Dedifferentiated amniotic fluid mesenchymal stem cell (primary cell): ENCODE data around the gene TRAF7.
"Not testable (repeated sequence)": the region's sequence is repeated elsewhere in the genome, so short reads cannot be mapped to it uniquely, and the experiment has no call there.

Experiments used
- DNase-seq: peaks from one replicate; pipeline ENCODE4 v3.0.0-alpha.2; 2016; ENCODE audit errors: extremely low spot score

Gene TRAF7

GRCh38 chr16:2155091-2155950, at the start of gene TRAF7:
Gene TRAF7, plus strand, starts transcription at chr16:2155782. Its CDS starts 8,139 bp downstream, at chr16:2163921.
- DNase-seq: peak; percentile 100

DNA sequence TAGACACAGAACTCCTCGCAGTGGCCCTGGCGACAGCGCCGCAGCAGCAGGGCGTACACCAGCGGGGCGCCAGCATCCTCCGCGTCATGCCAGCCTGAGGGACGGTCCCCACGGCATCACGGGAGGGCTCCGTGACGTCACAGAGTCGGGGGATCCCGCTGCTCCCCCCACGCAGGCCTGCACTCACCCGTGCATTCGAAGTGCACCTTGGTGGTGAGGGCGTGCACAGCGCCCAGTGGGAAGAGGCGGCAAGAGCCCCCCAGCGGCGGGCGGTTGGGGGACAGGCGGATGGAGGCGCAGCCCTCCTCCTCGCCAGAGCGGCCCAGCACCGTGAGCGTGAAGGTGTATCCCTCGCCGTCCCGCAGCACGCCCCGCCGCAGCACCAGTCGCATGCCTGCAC, 49.4 kb upstream of the TRAF7 start:
- not testable (repeated sequence) for DNase-seq

GRCh38 chr16:2107121-2107790, 48.3 kb upstream of the TRAF7 start:
- not testable (repeated sequence) for DNase-seq

DNA sequence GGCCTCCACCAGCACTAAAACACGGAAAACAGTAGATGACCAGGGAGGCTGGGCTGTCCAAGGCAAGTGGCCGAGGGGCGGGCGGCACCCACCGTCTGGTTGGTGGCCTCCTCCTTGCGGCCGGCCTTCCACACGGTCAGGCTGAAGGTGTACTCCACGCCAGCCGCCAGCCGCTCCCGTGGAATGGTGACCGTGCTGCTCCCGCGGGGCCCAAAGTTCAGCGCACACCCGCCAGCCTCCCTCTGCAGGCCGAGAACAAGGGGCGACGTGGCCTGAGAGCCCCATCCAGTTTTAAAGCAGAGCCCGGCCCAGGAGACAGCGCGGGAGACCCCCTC, 47.8 kb upstream of the TRAF7 start:
- DNase-seq: not testable (repeated sequence)

GRCh38 chr16:2108446-2109270, 46.9 kb upstream of the TRAF7 start:
- not testable (repeated sequence) for DNase-seq

DNA sequence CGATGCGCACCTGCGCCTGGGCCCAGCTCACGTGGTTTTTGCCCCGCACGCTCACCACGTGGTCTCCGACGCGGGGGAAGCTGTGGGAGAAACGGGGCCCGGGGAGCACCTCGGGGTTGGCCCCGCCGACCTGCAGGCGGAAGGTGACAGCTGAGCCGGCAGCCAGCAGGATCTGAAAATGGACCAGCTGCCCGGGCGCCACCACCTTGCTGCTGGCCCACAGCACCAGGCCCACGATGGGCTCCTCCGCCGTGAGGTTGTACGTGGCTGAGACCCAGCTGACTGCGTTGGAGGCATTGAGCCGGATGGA, 46.4 kb upstream of the TRAF7 start:
- not testable (repeated sequence) for DNase-seq

DNA sequence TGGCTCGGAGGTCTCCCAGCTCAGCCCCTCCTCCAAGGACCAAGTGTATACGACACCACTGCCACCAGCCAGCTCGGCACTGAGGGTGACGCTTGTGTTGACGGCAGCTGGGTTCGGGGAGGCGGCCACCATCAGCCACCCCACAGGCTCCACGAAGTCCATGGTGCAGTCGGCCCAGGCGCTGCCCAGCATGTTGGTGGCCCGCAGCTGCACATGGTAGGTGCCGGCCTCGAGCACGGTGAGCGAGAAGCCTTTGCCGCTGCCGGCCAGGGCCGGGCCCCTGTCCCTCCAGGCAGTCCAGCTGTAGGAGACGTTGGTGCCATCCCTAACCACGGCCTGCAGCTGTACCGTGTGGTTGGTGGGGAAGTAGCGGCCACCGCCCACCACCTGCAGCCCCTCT, 45.7 kb upstream of the TRAF7 start:
- DNase-seq: not testable (repeated sequence)

DNA sequence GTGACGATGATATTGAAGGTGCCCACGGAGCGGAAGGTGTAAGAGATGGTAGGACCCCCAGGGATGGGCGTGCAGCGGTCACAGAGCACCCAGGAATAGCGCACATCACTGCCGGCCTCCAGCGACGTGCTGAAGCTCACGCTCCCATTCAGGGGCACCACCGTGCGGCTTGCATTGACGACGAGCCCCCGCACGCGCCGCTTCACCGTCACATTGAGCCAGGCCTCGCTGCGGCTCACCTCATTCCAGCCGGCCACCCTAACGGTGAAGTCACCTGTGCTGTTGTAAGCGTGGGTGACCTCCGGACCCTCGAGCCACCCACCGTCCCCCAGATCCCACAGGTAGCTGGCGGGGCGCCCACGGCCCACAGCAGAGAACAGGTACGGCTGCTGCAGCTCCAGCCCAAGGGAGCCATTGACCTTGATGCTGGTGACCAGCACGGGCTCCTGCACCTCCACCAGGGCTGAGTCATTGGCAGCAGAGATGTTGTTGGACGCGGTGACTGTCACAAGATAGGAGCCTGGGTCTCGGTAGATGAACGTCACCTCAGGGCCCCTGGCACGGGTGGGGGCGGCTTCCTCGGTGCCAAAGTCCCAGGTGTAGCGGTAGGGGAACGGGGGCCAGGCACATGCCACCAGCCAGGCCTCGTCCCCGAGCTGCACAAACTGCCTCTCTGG, 45.1 kb upstream of the TRAF7 start:
- DNase-seq: not testable (repeated sequence)

- not testable (repeated sequence) for DNase-seq
These were observed 44.6 kb upstream of the TRAF7 start for GRCh38 chr16:2111009-2111353.

DNA sequence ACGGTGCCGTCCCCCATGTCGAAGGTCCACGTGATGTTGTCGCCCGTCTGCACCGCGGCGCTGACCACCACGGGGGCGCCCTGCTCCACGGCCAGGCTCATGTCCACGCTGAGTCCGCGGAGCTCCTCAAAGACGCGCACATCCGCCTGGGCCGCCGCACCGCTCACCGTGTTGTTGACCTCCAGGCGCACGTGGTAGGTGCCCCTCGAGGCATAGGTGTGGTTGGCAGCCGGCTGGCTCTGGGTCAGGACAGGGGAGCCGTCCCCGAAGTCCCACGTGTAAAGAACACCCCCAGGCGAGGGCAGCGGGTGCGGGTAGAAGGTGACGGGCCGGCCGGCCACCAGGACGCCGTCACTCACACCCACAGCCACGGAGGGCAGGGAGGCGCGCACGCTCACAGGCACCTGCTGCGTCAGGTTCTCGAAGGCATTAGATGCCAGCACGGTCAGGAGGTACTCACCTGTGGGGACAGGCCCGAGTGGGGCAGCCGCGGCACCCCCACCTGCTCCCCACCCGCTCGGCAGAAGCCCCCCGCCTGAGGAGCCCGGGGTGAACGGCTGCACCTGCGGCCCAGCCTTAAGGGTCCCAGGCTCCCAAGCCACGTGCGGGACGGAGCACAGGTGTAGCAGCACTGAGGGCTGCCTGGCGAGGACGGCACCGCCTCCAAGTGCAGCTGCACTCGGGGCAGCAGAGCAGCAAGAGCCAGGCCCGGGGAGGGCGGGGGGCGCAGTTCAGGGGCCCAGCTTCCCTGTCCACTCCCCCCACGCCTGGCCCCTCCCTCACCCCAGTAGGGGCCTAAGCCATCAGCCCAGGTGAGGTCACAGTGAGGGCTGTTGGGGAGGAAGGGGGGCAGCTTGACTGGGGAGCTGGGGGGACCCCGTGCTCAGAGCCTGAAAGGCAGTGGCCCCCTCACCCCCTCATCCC, 43.9 kb upstream of the TRAF7 start:
- DNase-seq: not testable (repeated sequence)

DNA sequence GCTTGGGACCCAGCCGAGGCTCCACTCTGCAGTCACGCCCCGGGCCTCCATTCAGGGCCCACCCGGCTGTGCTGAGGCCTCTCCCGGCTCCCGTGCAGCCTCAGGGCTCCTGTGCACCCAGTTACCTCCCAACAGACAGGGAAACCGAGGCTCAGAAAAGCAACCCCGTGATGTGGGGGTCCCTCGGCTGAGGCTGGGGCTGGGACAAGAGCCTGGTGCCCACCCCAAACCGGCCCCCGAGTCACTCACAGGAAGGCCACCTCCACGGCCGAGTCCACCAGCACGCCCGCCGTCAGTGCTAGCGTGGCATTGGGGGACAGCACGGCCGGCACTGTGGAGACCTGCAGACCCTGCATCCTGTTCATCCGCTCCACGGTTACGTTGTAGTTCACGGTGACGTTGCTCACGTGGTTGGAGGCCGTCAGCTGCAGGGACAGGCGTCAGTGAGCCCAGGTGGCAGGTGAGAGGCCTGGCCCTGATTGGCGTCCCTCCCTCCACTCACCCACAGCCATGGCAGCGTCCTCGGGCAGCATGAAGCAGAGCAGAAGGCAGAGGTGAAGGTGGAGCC, 43.0 kb upstream of the TRAF7 start:
- not testable (repeated sequence) for DNase-seq

GRCh38 chr16:2114225-2114624, 41.4 kb upstream of the TRAF7 start:
- not testable (repeated sequence) for DNase-seq

DNA sequence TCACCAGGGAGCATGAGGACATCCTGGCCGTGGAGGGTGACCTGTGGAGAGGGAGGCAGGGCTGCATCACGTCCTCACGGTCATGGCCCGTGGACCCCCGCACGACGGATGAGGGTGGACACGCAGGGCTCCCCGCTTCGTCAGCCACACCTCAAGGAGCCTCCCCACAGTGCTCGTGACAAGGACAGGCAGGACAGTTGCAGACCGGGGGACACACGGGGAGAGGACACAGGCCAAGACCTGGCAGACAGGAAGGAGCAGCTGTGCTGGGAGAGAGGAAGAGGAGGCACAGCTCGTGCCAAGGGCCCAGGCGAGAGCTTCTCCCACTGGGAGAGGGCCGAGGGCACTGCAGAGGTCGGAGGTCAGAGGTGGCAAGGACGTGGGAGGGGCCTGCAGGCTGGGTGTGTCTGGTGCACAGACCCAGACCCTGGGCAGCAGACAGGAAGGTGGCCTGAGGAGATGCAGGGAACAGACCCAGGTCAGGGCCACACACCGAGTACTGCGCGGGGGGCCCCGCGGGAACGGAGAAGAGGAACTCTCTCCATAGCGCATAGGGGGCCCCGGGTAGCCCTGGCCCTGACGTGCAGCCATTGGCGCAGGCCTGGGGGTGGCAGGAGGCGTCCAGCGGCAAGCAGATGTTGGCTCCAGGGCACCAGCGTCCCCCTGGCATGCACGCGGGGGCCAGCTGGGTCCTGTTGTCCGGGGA, 40.5 kb upstream of the TRAF7 start:
- DNase-seq: not testable (repeated sequence)

GRCh38 chr16:2115591-2115973, 40.0 kb upstream of the TRAF7 start:
- no peak for DNase-seq

GRCh38 chr16:2116428-2116827, 39.2 kb upstream of the TRAF7 start:
- DNase-seq: not testable (repeated sequence)

GRCh38 chr16:2117341-2117740, 38.2 kb upstream of the TRAF7 start:
- not testable (repeated sequence) for DNase-seq

GRCh38 chr16:2117960-2118722, 37.4 kb upstream of the TRAF7 start:
- not testable (repeated sequence) for DNase-seq

DNA sequence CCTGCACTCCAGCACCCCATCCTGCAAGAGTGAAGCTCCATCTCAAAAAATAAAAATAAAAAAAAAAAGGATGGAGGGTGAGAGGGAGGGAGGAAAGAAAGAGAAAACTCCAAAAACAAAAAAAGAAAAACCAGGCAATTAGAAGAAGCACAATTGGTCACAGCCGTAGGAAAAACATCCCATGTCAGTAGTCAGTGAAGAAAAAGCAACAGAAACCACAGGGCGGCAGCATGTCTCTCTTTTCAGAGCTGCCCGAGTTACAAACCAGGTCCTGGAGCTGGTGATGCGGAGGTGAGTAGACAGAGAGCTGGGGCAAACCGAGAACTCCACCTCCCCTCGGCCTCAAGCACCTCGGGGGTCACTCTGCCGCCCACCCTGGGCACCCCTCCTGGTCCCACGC, 34.3 kb upstream of the TRAF7 start:
- not testable (repeated sequence) for DNase-seq

DNA sequence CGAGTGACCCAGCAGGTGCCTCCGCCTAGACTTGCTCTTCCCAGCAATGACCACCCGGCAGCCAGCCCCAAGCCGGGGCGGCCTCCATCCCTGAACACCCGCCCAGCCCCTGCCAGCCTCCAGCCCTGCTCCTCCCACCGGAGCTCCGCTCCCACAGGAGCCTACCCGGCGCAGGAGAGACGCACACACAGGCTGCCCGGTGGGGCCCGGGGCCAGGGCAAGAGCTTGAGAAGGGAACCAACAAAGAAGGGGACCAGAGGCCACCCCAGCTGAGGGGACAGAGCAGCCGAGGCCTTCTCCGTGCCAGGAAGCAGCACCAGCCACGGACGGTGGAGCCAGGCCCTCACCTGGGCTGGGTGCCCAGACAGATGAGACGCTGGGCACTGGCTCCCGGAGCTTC, 33.7 kb upstream of the TRAF7 start:
- DNase-seq: no peak
